Bone marrow (tissue), 2 donors: Measurements from ENCODE around the gene TSC22D3.
A peak's percentile ranks its signal among the peaks of the same experiment; 100 is the strongest.
"Not testable (repeated sequence)": the region's sequence is repeated elsewhere in the genome, so short reads cannot be mapped to it uniquely, and the experiment has no call there.

Experiments used
- DNase-seq, 2 donors: peaks; one replicate each; lab custom pipeline; 2025; lab: John Stamatoyannopoulos, UW

TSC22D3 gene

GRCh38 chrX:107682256-107682655, 93.3 kb downstream of the TSC22D3 start:
- DNase-seq = no peak

GRCh38 chrX:107678957-107679740, 96.4 kb downstream of the TSC22D3 start:
- DNase-seq = peak; percentile 2 to 4

GRCh38 chrX:107677909-107678308, 97.7 kb downstream of the TSC22D3 start:
- DNase-seq = no peak

GRCh38 chrX:107677501-107677901, 98.1 kb downstream of the TSC22D3 start:
- DNase-seq = no peak

GRCh38 chrX:107676559-107677378, 98.8 kb downstream of the TSC22D3 start:
- DNase-seq = peak; percentile 15 to 60

GRCh38 chrX:107675823-107676555, 99.6 kb downstream of the TSC22D3 start:
- DNase-seq = peak; percentile 0 to 11

- DNase-seq = no peak
Measured at GRCh38 chrX:107675365-107675654, 100.3 kb downstream of the TSC22D3 start.

- peak; percentile 41 to 57 for DNase-seq
Measured at GRCh38 chrX:107674480-107675364, 100.9 kb downstream of the TSC22D3 start.

- peak; percentile 57 to 81 for DNase-seq
Measured at GRCh38 chrX:107673933-107674479, 101.6 kb downstream of the TSC22D3 start.

- no peak for DNase-seq
Measured at GRCh38 chrX:107673431-107673830, 102.2 kb downstream of the TSC22D3 start.

- DNase-seq = peak; percentile 2 to 30
Measured at GRCh38 chrX:107672955-107673378, 102.6 kb downstream of the TSC22D3 start.

- DNase-seq = not testable (repeated sequence)
Measured at GRCh38 chrX:107671256-107671655, 104.3 kb downstream of the TSC22D3 start.

GRCh38 chrX:107669885-107670628, 105.5 kb downstream of the TSC22D3 start:
- no peak for DNase-seq

GRCh38 chrX:107669261-107669660, 106.3 kb downstream of the TSC22D3 start:
- no peak for DNase-seq

- DNase-seq = not testable (repeated sequence)
Measured at GRCh38 chrX:107668710-107669109, 106.9 kb downstream of the TSC22D3 start.

GRCh38 chrX:107667426-107667825, 108.2 kb downstream of the TSC22D3 start:
- DNase-seq = no peak

- DNase-seq = no peak
Measured at GRCh38 chrX:107666931-107667330, 108.7 kb downstream of the TSC22D3 start.
